H1 (cell line): ENCODE data around the gene RRM1. TPM values are rescaled to one million over a fixed set of nuclear protein-coding genes. Genes with fewer than 3 reads are reported as not detected.

Source experiments
- CHD7 ChIP-seq: fragments of 300-600 bp; sonication (generic); IDR thresholded peaks from 2 replicates; pipeline ENCODE4 v1.7.1; 2012; ENCODE audit warnings: low read length, moderate library complexity, mild to moderate bottlenecking, inconsistent platforms; ENCODE audit not compliant: insufficient replicate concordance
- YY1 ChIP-seq: IDR thresholded peaks from 2 replicates; pipeline ENCODE4 v1.6.1; 2011; ENCODE audit warnings: low read depth, mild to moderate bottlenecking, low read length
- polyA plus RNA-seq, 7 experiments: library from polyadenylated mRNA; depleted of rRNA in 3 of 7; stranded (reverse) in 5 of 7; unstranded in 2 of 7; fragments of >200 nt in 5 of 7; fragments of 200-250 nt in 2 of 7; gene quantifications; 1 replicate in 5 of 7; 2 replicates in 1 of 7; 4 replicates in 1 of 7; pipeline versions ENCODE4 v1.2.1 to v1.2.3, GENCODE V29; 2011 to 2013; ENCODE audit warnings: missing spikeins in 2 of 7, mixed read lengths in 2 of 7
- total RNA-seq: library from RNA; stranded (reverse); fragmentation: NEBNext Ultra II Directional; extraction: Animal tissue kit (Norgen Biotek cat#: 25700); gene quantifications from 2 replicates; pipeline ENCODE4 v1.2.1, GENCODE V29; 2021

The RRM1 gene
- total and polyA plus RNA-seq, 2 of the 8 experiments (the other 6 are each of a cell fraction or from before 2014, with no cell fraction given), result 63.6 to 126 TPM

DNA sequence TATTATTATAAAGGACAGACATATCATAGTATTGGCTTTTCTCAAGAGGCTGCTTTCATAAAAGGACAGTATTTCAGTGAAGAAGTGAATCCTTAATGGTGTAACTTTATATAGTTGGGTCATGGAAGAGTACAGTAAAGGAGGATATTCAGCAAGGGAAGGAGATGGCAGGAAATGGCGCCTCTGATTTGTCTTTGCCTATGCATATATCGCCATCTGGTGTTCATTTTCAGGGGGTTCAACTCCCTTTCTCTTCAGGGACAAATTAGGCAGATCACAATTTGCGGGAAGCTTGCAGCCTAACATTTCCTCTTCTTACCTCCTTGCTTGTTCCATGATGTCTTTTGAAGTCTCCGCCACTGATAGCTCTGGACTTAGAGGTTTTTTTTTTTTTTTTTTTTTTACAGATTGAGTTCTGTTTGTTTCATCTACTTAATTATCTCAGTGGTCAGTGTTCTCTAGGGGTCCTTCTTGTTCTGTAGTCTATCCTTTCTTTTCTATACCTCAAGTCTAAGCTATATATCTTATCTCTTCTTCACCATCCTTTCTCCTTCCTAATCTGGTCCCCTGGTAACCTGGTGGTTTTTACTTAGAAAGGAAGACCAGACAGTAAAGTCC is 21.8 kb upstream of the RRM1 start (continued):
- TF ChIP-seq CHD7, result no peak
- TF ChIP-seq YY1, result peak; percentile 94
